Natural killer cell (primary cell): Measurements from ENCODE around the gene BANF2. TPM values are rescaled to one million over a fixed set of nuclear protein-coding genes. Genes with fewer than 3 reads are reported as not detected.

Experiments
- ATAC-seq, 3 donors: fragments of 150-1000 bp in 2 of 3; fragments of 200-7000 bp in 1 of 3; cut with Tn5 transposase; 1 replicate in 1 of 3; 2 replicates in 2 of 3; pipeline ENCODE4 v1.10.0; 2021; ENCODE audit warnings: mild to moderate bottlenecking in 2 of 3, moderate library complexity in 2 of 3
- DNase-seq, 2 donors: peaks; one replicate each; pipeline versions ENCODE4 v3.0.0 to v3.0.0-alpha.2; 2013 to 2021; ENCODE audit warnings: mixed read lengths in 1 of 2
- H3K27ac ChIP-seq: one replicate; pipeline ENCODE4 v1.5.1; 2013; ENCODE audit warnings: mild to moderate bottlenecking, low read length
- H3K27me3 ChIP-seq: one replicate; pipeline ENCODE4 v1.6.1; 2013; ENCODE audit warnings: low read length; ENCODE audit not compliant: control insufficient read depth, insufficient read depth
- H3K36me3 ChIP-seq: one replicate; pipeline ENCODE4 v1.6.1; 2013; ENCODE audit warnings: low read length; ENCODE audit not compliant: control insufficient read depth, insufficient read depth
- H3K4me1 ChIP-seq: one replicate; pipeline ENCODE4 v1.6.1; 2013; ENCODE audit warnings: low read length; ENCODE audit not compliant: control insufficient read depth, insufficient read depth
- H3K4me3 ChIP-seq: one replicate; pipeline ENCODE4 v1.5.1; 2013; ENCODE audit warnings: low read length
- H3K9me3 ChIP-seq: one replicate; pipeline ENCODE4 v1.6.1; 2013; ENCODE audit warnings: low read length; ENCODE audit not compliant: control insufficient read depth, insufficient read depth
- H3K27ac Mint-ChIP-seq, 2 donors: one replicate each; pipeline ENCODE4 v1.8.0; 2022; ENCODE audit warnings: mild to moderate bottlenecking in 2 of 2, mixed read lengths in 2 of 2, moderate library complexity in 1 of 2
- H3K27me3 Mint-ChIP-seq, 2 donors: one replicate each; pipeline ENCODE4 v1.8.0; 2022; ENCODE audit warnings: low read depth in 2 of 2, mixed read lengths in 2 of 2
- H3K36me3 Mint-ChIP-seq: one replicate; pipeline ENCODE4 v1.8.0; 2022; ENCODE audit warnings: mixed read lengths
- H3K4me1 Mint-ChIP-seq, 2 donors: one replicate each; pipeline ENCODE4 v1.8.0; 2022; ENCODE audit warnings: mixed read lengths in 2 of 2
- H3K4me3 Mint-ChIP-seq: one replicate; pipeline ENCODE4 v1.8.0; 2022; ENCODE audit warnings: mild to moderate bottlenecking, moderate library complexity, mixed read lengths
- H3K9me3 Mint-ChIP-seq, 2 donors: one replicate each; pipeline ENCODE4 v1.8.0; 2022; ENCODE audit warnings: mixed read lengths in 2 of 2
- CTCF ChIP-seq: fragments of 200-600 bp; IDR thresholded peaks from one replicate; pipeline ENCODE4 v1.8.0; 2022; ENCODE audit warnings: antibody characterized with exemption
- WGBS: methylation state at CpG from one replicate; pipeline ENCODE4 v1.1.7; 2013; ENCODE audit warnings: missing lambda C conversion rate; ENCODE audit not compliant: insufficient coverage; 5-methylcytosine and 5-hydroxymethylcytosine counted together
- intact Hi-C: fragments of 100-400 bp; cut with micrococcal nuclease; formaldehyde crosslinking; loops from one replicate; pipeline ENCODE4 v1.14.2; 2022
- total RNA-seq, 4 donors: library from RNA; stranded (reverse); fragments of 120-200 nt in 1 of 4; gene quantifications; one replicate each; pipeline versions ENCODE4 v1.2.3 to v1.2.4, GENCODE V29; 2013 to 2022

The BANF2 gene
- total RNA-seq, 3 donors from 2014 or later (not counting 1 experiment from before 2014, with no cell fraction given) = not detected

GRCh38 chr20:17684077-17684888 lies 15.5 kb upstream of the BANF2 start:
- Mint-ChIP-seq H3K36me3 (no peaks in the 10 kb centered on the region), H3K4me1 (peaks cover 23 to 25% of the 10 kb centered on the region in 2 donors), H3K27me3 (peaks cover 35 to 41% of the 10 kb centered on the region in 2 donors)

DNA sequence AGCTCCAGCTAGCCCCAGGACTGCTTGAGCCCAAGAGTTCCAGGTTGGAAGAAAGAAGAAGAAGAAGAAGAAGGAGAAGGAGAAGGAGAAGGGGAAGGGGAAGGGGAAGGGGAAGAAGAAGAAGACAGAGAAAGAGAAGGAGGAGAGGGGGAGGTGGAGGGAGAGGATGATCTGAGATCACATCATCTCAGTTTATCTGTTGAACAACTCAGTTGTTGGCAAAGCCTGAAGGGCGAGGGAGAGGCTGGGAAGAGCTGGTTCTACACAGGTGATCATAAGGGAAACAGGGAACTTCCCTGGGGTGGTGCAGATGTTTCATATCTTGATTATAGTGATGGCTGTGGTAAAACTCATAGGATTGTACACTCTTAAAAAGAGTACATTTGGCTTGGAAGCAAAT lies 14.6 kb upstream of the BANF2 start:
- Mint-ChIP-seq H3K9me3 (no peaks in the 10 kb centered on the region), H3K27ac (no peak overlapping the region), H3K27me3 (peaks cover 35 to 47% of the 10 kb centered on the region in 2 donors), H3K36me3 (no peaks in the 10 kb centered on the region), H3K4me3 (no peak overlapping the region), H3K4me1 (peaks cover 14 to 16% of the 10 kb centered on the region in 2 donors)
- intact Hi-C loops = loop anchor here (10.0 kb wide), 1 partner anchor 310 kb away; no protein-coding TSS in a partner anchor
- Histone ChIP-seq H3K4me3 (no peak overlapping the region), H3K27me3 (peaks cover 2% of the 10 kb centered on the region), H3K27ac (no peak overlapping the region), H3K4me1 (peaks cover 13% of the 10 kb centered on the region), H3K36me3 (no peaks in the 10 kb centered on the region), H3K9me3 (no peaks in the 10 kb centered on the region)
- DNase-seq (no peak), ATAC-seq (no peak)
- no peak for TF ChIP-seq CTCF
- WGBS = 64% methylated on average over 1 of the region's 1 CpG

More at GRCh38 chr20:17684077-17684888, 15.5 kb upstream of the BANF2 start:
- 89% methylated on average over 13 of the region's 13 CpGs for WGBS
- Mint-ChIP-seq H3K4me3 (peak overlapping the region; percentile 35), H3K9me3 (no peaks in the 10 kb centered on the region), H3K27ac (no peak overlapping the region)
- DNase-seq = no peak
- peaks cover 2% of the 10 kb centered on the region for H3K27me3 ChIP-seq
- TF ChIP-seq CTCF = no peak
- H3K4me3 ChIP-seq = no peak overlapping the region
- H3K36me3 ChIP-seq = no peaks in the 10 kb centered on the region
- peaks cover 19% of the 10 kb centered on the region for H3K4me1 ChIP-seq
- intact Hi-C loops = loop anchor here (5.0 to 10.0 kb wide), 5 partner anchors 72 to 311 kb away; no protein-coding TSS in a partner anchor
- H3K9me3 ChIP-seq = no peaks in the 10 kb centered on the region
- ATAC-seq = no peak
- no peak overlapping the region for H3K27ac ChIP-seq

- intact Hi-C loops = loop anchor here (10.0 kb wide), 1 partner anchor 307 kb away; no protein-coding TSS in a partner anchor
- Mint-ChIP-seq H3K27ac (no peak overlapping the region), H3K4me1 (peaks cover 7% of the 10 kb centered on the region in 2 donors), H3K4me3 (no peak overlapping the region), H3K36me3 (no peaks in the 10 kb centered on the region), H3K27me3 (peaks cover 47 to 62% of the 10 kb centered on the region in 2 donors), H3K9me3 (no peaks in the 10 kb centered on the region)
- peaks cover 2% of the 10 kb centered on the region for H3K4me1 ChIP-seq
- WGBS = 84% methylated on average over 3 of the region's 3 CpGs
- DNase-seq = no peak
- no peak for ATAC-seq
- H3K4me3 ChIP-seq = no peak overlapping the region
- no peak overlapping the region for H3K27ac ChIP-seq
- no peak for TF ChIP-seq CTCF
- no peaks in the 10 kb centered on the region for H3K9me3 ChIP-seq
- peaks cover 2% of the 10 kb centered on the region for H3K27me3 ChIP-seq
- no peaks in the 10 kb centered on the region for H3K36me3 ChIP-seq
These were observed 12.0 kb upstream of the BANF2 start for GRCh38 chr20:17687800-17688199.
